ENCODE results near the gene RNF224.

Gene RNF224

GRCh38 chr9:137231372-137232039 is 4.2 kb downstream of the RNF224 start:
- ChIA-PET POLR2A (interaction anchor here (1.5 kb wide), 1 partner anchor 9 kb away, joined by 8 read pairs; the partner anchor contains the start of gene TUBB4B), CTCF (interaction anchor here (0.8 to 1.5 kb wide), 3 partner anchors 9 to 185 kb away, joined by 3 to 5 read pairs (median 3); no protein-coding TSS in a partner anchor)

GRCh38 chr9:137232101-137232500 is 4.8 kb downstream of the RNF224 start:
- no peak for DNase-seq (ENCODE audit: low read depth, low spot score)
- ChIA-PET POLR2A (no interaction called here), CTCF (interaction anchor here (1.5 kb wide), 1 partner anchor 185 kb away, joined by 3 read pairs; no protein-coding TSS in a partner anchor)
- H3K4me3 ChIP-seq (ENCODE audit: low read depth, low read length) = no peak overlapping the region
- no peak for TF ChIP-seq CTCF (IDR thresholded peaks at IDR 0.05; ENCODE audit: insufficient read depth, low read length, missing control alignments)

More at GRCh38 chr9:137231372-137232039, 4.2 kb downstream of the RNF224 start:
- no peak for DNase-seq (ENCODE audit: low read depth, low spot score)
- no peak overlapping the region for H3K4me3 ChIP-seq (ENCODE audit: low read depth, low read length)
- TF ChIP-seq CTCF (IDR thresholded peaks at IDR 0.05; ENCODE audit: insufficient read depth, low read length, missing control alignments) = no peak

GRCh38 chr9:137232510-137232909 is 5.2 kb downstream of the RNF224 start:
- POLR2A ChIA-PET = interaction anchor here (0.6 kb wide), 1 partner anchor 174 kb away, joined by 3 read pairs; no protein-coding TSS in a partner anchor
- CTCF ChIA-PET = interaction anchor here (1.5 kb wide), 1 partner anchor 186 kb away, joined by 3 read pairs; no protein-coding TSS in a partner anchor
- DNase-seq (ENCODE audit: low read depth, low spot score) = no peak
- no peak overlapping the region for H3K4me3 ChIP-seq (ENCODE audit: low read depth, low read length)
- no peak for TF ChIP-seq CTCF (IDR thresholded peaks at IDR 0.05; ENCODE audit: insufficient read depth, low read length, missing control alignments)

- CTCF ChIA-PET = interaction anchor here (8.1 kb wide), 1 partner anchor 8 kb away, joined by 139 read pairs; the partner anchor contains the start of genes CYSRT1, RNF208 and RNF224
- H3K4me3 ChIP-seq (ENCODE audit: low read depth, low read length) = no peak overlapping the region
- no peak for TF ChIP-seq CTCF (IDR thresholded peaks at IDR 0.05; ENCODE audit: insufficient read depth, low read length, missing control alignments)
- POLR2A ChIA-PET = no interaction called here
- DNase-seq (ENCODE audit: low read depth, low spot score) = no peak
Observed at GRCh38 chr9:137233143-137233980, 6.1 kb downstream of the RNF224 start.

GRCh38 chr9:137234055-137234697 is 6.9 kb downstream of the RNF224 start:
- H3K4me3 ChIP-seq (ENCODE audit: low read depth, low read length) = no peak overlapping the region
- CTCF ChIA-PET = interaction anchor here (1.0 to 8.1 kb wide), 3 partner anchors 9 to 57 kb away, joined by 3 to 139 read pairs (median 6); partner anchors contain the start of genes CYSRT1, RNF208 and RNF224
- no peak for DNase-seq (ENCODE audit: low read depth, low spot score)
- no peak for TF ChIP-seq CTCF (IDR thresholded peaks at IDR 0.05; ENCODE audit: insufficient read depth, low read length, missing control alignments)
- POLR2A ChIA-PET = interaction anchor here (1.0 kb wide), 1 partner anchor 11 kb away, joined by 3 read pairs; no protein-coding TSS in a partner anchor
